CD4-positive, alpha-beta T cell treated with Interleukin-21 for 1 hour (primary cell): ENCODE results near the gene RBPJL.
A peak's percentile ranks its signal among the peaks of the same experiment; 100 is the strongest.

Source experiments
- DNase-seq: peaks from one replicate; pipeline ENCODE4 v3.0.0-alpha.2; 2020

The RBPJL gene, protein sequence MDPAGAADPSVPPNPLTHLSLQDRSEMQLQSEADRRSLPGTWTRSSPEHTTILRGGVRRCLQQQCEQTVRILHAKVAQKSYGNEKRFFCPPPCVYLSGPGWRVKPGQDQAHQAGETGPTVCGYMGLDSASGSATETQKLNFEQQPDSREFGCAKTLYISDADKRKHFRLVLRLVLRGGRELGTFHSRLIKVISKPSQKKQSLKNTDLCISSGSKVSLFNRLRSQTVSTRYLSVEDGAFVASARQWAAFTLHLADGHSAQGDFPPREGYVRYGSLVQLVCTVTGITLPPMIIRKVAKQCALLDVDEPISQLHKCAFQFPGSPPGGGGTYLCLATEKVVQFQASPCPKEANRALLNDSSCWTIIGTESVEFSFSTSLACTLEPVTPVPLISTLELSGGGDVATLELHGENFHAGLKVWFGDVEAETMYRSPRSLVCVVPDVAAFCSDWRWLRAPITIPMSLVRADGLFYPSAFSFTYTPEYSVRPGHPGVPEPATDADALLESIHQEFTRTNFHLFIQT

DNA sequence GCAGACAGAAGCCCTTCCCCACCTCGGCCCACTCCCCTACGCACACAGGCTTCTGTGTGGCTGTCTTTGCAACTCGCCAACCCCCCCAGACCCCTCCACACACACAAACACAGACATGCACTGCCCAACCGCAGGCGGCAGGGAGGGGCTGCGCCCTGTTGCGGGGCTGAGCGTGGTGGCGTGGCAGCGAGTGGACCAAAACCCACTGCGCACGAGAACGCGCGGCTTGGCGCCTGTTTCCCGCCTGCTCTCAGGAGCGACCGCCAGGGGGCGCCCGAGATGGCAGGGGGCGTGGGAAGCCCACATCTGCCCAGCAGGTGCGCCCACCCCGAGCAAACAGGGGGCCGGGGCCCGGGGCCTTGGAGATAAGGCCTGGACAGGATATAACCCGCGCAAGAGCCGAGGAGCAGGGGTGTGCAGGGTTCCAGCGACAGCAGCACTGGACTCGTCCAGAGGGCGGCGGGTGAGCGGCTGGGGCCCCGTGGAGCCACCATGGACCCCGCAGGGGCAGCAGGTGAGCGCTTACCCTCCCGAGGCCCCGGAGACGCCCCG is at the start of gene RBPJL:
RBPJL (plus strand) TSS at position 410 of the 552 bp plus-strand sequence; CDS start at position 493, 83 bp downstream.
- DNase-seq, result peak; percentile 34

DNA sequence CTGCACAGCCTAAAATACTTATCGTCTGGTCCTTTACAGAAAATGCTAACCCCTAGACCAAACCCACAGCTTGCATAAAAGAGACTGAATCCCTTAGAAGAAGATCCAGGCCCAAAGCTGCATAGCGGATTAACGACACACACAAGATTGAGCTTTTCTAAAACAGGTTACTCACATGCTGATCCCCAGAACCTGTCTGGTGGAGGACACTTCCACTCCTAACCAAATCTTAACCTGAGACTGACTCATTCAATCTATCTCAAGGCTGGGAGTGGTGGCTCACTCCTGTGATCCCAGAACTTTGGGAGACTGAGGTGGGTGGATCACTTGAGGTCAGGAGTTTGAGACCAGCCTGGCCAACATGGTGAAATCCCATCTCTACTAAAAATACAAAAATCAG is 49.5 kb upstream of the RBPJL start:
- no peak for DNase-seq

DNA sequence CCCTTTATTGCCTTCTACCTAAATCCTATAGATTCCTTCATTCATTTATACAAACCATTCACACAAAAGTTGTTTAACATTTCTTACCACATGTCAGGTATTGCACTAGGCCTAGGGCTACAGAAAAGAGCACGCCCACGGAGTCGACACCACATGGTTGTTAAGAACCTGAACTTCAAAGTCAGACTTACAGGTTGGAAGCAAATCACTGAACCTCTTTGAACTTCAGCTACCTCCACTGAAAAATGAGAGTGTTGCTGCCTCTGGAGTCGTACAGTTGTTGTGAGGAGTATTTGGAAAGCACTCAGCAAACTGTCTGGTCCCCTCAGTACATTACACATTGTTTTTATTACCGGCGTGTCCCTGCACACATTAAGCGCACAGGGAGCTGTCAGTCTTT is 48.9 kb upstream of the RBPJL start:
- DNase-seq, result no peak

DNA sequence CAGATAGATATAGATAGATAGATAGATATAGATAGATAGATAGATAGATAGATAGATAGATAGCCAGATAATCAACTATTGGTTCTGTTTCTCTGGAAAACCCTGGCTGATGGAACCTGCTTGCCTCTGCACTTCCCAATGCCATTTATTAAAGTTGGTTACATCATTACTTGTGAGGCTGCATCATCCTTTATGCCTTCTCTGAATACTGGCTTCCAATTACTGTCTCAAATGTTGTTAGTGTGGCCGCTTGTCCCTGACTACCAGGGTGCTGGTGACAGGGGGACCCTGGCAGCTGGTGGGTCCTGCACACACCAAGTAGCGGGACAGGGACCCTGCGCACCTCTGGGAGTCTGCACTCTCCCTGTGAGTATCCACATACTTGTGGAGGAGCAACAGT is 48.4 kb upstream of the RBPJL start:
- no peak for DNase-seq

DNA sequence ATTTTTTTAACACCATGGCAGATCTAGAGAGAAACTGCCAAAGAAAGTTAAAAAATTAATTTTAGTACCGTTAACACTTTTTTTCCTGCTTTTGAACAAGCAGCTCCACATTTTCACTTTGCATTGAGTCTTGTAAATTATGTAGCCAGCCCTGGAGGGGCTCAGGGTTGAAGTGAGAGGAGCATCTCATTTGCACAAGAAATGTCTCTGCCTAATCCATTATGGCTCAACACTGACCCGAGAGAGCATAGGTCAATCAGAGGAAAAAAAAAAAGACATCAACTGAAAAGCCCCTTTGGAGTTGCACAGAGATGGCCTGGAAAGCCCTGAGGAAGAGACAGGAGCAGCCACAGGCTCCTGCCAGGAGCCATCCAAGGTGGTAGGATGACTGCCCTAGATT is 48.0 kb upstream of the RBPJL start:
- DNase-seq, result no peak

DNA sequence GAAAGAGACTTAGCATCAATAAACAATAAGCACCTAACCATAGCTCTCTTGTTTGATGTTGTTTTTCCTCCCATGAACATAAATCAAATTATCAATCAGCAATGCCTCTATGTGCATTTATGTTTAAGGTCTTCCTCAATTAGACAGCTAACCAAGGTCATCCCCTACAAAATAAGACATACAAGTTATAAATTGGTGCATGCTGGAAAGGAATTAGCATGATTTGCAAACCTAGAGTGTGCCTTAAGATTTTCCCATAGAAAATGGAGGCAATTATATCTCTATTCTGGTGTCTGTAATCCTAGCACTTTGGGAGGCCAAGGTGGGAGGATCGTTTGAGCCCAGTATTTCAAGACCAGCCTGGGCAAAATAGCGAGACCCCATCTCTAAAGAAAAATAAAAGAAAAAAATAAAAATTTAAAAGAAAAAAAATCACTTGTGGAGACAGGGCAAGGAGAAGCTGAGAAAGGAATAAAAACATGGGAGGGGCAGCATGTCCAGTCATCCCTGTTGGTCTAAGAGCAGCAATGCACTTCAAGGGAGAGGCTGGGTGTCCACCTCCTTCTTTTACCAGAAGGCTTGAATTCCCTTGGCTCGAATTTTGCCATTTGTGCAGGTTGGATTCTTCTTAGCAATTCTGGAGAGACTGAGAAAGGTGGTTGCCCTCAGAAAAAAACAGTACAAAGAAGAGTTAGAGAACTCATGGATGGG is 42.9 kb upstream of the RBPJL start:
- no peak for DNase-seq

DNA sequence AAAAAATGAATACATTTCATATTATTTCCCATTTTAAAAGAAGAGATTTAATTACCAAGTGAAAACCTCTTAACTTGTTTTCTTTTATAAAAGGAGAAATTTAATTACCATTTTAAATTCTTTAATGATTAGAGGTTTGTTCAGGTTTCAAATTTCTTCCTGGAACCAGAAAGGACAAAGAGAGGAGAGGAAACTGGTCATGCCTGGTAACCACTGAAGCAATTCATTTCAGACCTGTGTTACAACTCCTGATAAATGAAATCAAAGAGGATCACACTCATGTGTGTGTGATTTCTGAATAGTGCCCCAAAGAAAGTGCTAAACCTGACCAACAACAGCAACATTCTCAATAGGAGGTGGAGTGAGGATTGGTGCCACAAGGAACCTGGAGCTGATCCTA is 39.7 kb upstream of the RBPJL start:
- DNase-seq, result no peak

DNA sequence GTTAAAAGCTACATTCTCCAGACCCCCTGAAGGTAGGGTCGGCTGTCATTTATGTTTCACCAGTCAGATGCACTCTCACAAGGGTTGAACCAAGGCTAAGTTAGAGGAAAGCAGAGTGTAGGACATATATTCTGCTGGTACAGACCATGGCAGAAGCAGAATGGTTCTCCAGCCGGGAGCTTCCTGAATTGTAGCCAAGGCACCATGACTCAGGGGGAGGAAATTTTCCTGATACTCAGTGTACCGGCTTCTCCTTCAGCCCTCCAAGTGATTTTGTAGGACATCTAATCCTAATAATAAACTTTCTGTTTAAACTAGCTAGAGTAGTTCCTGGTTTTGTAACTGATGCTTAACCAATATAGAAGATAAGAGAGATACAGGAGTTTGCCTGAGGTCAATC is 38.1 kb upstream of the RBPJL start:
- no peak for DNase-seq

DNA sequence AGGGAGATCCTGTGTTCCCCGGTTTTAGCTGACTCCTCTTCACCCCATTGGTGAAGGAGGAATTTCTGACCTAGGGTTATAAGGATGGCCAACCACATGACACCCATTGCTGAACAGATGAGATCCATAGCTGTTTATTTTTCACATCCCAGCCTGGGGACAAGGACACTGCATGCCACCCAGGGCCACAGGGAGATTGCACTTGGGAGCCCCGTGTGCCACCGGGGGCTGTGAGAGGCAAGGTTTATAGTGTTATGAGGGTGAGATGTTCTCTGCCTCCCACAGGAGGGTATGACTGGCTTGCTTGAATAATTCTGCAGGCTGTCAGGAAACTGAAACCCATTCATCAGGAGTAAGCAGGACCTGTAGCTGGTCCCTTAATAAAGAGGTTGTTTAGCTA is 37.6 kb upstream of the RBPJL start:
- DNase-seq, result no peak

DNA sequence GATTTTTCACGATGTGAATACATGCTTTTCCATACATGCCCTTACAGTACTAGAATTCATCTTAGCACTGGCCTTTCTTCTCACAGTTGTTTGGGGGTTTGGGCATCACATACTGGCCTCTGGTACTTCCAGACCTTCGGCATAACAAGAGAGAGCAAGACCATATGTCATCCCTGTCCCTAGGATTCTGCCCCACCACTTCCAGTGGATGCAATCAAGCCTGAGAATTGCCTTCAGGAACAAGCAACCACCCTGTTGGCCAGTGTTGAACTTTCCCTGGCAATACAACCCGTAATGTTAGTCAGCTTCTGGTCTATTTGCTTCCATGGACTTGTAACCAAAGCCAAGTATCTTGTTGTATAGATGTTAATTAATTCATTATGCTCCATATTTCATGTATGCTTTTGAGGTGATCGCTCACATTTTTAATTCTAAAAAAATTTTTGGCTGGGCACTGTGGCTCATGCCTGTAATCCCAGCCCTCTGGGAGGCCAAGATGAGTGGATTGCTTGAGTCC is 36.8 kb upstream of the RBPJL start:
- DNase-seq, result no peak

DNA sequence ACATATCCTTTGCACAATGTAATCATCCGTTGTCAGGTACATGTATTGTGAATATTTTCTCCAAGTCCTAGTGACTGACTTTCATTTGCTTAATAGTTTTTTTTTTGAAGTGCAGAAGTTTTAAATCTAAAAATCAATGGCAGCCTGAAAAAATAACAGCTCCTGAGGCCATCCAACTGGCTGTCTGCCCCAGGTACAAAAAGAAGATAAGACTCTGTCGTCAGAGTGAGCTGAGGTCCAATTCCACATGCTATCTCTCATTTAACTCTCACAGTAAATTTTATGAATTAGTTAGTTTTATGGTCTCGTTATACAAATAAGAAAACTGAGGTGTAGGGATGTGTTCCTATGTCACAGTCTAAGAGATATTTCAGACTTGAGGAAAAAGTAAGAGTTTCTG is 31.3 kb upstream of the RBPJL start:
- no peak for DNase-seq

DNA sequence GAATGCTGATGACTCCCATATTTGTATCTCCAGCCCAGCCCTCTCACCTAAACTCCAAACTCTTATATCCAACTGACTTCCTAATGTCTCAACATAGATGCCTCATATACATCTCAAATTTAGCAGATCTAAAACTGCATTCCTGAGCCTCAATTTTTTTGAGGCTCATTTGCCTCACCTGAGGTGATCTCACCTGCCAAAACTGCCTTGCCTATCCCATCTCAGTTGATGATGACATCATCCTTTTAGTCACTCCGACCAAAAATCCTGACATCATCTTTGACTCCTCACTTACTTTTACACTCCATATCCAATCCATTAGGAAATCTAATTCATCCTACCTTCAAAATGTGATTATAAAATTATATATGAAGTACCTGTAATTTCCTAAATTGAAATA is 26.6 kb upstream of the RBPJL start:
- no peak for DNase-seq

DNA sequence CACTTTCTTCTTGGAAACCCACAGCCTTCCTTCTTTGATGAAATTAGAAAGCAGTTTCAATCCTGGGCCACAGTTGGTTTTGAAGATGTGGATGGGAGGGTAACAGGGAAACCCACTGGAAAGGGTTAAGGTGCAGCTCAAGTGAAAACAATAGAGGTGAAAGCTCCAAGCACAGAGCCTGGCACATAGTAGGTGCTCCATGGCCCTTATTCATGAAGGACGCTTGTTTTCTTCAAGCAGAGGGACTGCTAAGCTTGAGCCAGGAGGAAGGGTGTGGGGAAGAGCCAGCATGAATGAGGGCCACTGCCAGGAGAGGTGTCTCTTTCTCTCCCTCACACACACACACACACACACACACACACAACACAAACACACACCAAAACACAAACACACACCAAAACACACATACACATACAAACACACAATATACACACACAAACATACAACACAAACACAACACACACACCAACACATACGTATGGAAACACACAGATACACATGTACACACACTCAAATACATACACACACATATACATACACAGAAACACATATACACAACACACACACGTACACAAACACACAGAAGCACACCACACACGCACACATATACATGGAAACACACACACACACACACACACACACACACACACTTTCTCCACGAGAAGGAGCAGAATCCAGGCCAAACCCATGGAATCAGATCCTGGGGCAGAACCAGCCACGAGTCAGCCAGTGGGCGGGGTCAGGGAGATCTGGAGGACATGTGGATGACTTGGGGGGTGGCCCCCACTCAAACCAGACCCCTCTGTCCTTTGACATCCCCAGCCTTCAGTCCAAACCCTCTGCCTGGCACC is 23.7 kb upstream of the RBPJL start:
- no peak for DNase-seq

DNA sequence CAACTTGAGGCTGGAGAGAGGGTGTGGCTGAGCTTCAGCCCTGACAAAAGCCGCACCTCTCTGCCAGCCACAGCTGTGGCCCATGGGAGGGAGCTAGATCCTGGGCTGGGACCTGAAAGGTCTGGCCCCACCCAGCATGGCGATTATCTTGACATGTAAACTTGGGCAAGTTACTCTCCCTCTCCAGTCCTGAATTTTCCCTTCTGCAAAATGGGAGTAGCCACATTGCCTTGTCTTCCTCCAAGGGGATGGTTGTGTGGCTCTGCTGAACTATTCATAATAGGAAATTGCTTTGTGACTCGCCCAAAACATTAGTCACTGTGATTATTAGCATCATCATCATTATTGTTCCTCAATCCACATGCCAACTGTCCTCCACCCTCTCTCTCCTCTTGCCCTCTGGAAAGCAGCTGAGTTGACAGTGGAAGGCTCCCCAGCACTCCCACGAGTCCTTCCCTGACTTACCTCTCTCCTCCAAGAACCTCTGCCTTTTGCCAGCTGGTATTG is 23.0 kb upstream of the RBPJL start:
- no peak for DNase-seq

DNA sequence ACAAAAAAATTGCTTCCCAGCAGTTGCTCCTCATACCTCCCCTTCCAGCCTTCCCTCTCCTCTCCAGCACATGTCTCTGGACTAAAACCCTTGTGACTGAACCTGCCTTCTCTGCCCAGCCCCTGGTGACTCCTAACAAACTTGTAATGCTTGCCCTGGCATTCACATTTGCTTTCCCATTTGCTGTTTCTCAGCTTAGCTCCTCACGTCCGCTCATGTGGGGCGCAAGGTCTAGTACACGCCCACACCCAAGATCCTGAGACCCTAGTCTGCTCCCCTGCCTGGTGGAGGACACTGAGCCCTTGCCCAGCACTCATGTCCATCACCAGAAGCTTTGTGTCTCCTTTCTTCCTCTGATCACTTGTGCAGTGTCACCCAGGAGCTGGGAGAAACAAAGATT is 18.3 kb upstream of the RBPJL start:
- DNase-seq, result no peak

DNA sequence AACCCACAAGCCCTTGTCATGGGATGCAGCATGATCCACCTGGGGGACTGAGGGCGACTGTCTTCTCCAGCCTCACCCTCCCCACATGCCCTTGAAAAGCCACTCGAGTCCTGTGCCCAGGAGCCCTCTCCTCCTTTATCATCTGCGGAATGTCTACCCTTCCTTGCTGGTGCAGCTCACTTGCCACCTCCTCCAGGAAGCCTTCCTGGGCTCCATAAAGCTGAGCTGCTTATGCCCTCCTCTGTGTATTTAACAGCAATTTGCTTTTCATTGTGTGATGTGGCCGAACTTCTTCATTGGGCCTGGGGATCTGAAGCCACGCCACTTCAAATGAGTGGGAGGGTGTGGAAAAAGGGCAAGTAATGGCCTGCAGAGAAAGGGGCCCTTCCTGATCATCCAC is 17.8 kb upstream of the RBPJL start:
- DNase-seq, result no peak

DNA sequence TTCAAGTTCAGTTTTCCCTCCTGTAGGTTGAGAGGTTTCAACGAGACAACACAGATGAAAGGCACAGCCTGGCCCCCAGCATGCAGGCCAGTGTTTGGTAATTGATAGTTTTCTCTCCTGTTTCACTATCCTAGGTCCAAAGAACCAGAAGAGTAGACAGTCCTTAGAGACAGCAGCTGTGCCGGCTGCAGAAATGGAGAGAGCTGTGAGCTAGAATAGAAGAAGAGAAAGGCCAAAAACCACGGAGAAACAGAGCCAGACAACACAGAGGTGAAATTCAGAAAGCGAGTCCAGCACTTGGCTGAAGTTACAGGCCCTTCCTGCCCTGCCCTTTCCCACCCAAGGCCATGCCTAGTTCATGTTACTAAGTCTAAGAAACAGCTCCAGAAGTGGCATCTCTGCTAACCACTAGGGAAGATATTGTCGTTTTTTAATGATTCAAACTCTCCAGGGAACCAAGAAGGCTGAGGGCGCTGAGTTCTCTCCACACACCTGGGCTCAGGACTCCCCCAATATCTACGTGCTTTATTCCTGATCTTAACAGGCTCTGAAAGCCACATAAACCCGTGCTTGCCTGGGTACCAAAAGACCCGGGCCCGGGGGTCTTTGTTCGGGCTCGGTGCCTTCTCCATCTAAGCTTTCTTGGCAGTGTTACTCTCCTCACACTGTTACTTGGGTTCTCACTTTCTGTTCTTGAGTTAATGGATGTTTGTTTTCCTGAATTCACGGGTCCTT is 16.5 kb upstream of the RBPJL start:
- no peak for DNase-seq

DNA sequence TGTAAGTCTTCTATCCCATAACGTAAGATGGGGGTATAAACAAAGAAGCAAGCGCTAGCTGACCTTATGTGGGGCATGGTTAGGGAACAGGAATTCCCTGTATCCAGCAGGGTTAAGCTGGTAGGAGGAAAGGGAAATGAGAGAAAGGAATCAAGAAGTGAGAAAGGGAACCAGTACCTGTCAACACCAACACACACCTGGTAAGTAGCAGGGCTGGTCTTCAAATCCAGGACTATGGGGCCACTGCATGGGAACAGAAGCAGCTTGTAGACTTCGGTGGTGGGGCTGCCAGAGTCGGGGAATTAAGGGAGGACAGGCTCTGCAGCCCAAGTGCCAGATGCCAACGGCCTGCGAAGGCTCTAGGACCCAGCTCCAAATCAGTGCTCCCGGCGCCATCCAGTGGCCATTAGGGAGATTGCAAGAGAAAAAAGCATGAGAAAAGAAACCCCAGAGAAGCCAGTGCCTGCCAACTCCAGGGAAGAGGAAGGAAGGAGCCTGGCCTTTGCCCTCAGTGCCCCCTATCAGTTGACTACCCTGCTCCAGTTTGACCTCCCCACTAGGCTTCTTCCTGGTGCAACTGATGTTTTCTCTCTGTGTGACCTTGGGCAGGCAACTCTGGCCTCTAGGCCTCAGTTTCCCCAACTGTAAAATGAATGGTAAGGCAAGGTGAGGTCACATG is 15.8 kb upstream of the RBPJL start:
- DNase-seq, result peak; percentile 73

DNA sequence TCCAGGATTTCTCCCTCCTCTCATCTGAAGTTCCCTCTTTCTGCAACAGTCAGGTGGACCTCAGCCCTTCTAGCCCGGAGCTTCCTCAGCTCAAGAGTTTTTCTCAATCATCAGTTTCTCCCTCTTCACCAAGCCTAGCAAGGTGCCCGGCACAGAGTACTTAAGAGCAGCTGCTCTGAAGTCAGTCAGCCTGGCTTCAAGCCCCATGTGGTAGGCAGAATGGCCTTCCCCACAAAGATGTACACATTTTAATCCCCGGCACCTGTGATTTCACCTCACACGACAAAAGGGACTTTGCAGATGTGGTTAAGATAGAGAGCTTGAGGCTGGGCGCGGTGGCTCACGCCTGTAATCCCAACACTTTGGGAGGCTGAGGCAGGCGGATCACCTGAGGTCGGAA is 15.1 kb upstream of the RBPJL start:
- DNase-seq, result no peak

DNA sequence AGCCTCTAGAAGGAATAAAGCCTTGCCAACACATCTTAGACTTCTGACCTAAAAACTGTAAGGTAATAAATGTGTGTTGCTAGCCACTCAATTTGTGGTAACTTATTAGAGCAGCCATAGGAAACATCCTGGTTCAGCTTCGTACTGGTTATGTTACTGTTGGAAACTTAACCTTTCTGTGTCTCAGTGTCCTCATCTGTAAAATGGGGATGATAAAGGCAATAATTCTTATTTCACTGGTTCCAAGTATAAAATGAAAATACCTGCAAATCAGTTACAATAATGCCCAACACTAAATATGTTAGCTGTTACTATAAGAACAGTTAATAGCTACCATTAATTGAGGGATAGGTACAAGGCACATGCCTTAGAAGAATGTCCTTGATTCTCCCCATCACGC is 14.3 kb upstream of the RBPJL start:
- DNase-seq, result no peak
